AG09319 (cell line): ENCODE measurements around the gene DMAP1.
A peak's percentile ranks its signal among the peaks of the same experiment; 100 is the strongest.

Experiments used
- DNase-seq: peaks from one replicate; pipeline ENCODE4 v3.0.0-alpha.2; 2010; ENCODE audit warnings: low read depth; ENCODE audit errors: extremely low read depth
- TF ChIP-seq, protein P1 (sequence below): IDR thresholded peaks from 2 replicates; pipeline ENCODE4 v1.5.1; 2011; ENCODE audit warnings: low read depth, mild to moderate bottlenecking, inconsistent platforms, low read length, moderate library complexity

The DMAP1 gene

DNA sequence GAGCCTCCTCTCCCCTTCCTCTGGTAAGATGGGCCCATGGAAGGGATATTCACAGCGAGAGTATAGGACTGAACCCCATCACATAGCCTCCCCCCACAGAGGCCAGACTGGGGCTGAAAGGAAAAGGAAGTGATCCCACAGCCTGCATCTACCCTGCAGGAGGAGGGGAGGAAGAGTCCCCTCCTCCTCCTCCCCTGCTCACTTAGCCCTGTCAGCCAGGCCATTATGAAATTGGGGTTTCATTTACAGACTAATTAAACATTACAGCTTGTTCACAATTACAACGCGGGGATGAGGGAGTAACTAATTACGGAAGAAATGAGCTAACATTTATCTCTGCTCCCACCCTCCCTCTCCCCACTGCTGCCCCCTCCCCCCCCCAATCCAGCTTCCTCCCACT lies 25.4 kb downstream of the DMAP1 start:
- no peak for DNase-seq
- TF ChIP-seq, protein P1, sequence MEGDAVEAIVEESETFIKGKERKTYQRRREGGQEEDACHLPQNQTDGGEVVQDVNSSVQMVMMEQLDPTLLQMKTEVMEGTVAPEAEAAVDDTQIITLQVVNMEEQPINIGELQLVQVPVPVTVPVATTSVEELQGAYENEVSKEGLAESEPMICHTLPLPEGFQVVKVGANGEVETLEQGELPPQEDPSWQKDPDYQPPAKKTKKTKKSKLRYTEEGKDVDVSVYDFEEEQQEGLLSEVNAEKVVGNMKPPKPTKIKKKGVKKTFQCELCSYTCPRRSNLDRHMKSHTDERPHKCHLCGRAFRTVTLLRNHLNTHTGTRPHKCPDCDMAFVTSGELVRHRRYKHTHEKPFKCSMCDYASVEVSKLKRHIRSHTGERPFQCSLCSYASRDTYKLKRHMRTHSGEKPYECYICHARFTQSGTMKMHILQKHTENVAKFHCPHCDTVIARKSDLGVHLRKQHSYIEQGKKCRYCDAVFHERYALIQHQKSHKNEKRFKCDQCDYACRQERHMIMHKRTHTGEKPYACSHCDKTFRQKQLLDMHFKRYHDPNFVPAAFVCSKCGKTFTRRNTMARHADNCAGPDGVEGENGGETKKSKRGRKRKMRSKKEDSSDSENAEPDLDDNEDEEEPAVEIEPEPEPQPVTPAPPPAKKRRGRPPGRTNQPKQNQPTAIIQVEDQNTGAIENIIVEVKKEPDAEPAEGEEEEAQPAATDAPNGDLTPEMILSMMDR, result no peak

GRCh38 chr1:44239331-44239960 lies 26.2 kb downstream of the DMAP1 start:
- TF ChIP-seq, protein P1, result peak; percentile 15
- no peak for DNase-seq

DNA sequence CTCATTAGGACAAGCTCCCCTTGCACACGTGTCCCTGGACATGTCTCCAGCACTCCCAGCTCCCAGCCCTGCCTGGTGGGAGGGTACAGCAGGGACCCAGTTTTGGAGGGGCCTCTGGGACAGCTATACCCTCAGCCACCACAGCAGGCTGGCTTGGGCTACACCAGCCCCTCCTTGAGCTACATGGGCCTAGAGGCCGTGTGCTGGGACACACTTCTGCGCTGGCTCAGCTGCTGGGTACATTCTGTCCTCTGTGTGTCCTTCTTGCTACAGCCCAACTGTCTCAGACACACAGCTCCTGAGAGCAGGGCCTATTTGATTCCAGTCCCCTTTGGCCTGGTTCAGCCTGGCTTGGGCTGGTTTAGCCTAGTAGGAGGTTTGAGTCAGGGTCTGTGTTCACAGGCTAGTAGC lies 26.7 kb downstream of the DMAP1 start:
- no peak for DNase-seq
- TF ChIP-seq, protein P1, result no peak

GRCh38 chr1:44240802-44241671 lies 27.8 kb downstream of the DMAP1 start:
- TF ChIP-seq, protein P1, result no peak
- no peak for DNase-seq

GRCh38 chr1:44242746-44243145 lies 29.5 kb downstream of the DMAP1 start:
- no peak for DNase-seq
- TF ChIP-seq, protein P1, result no peak

GRCh38 chr1:44243782-44244495 lies 30.7 kb downstream of the DMAP1 start:
- TF ChIP-seq, protein P1, result no peak
- no peak for DNase-seq
